HG03575 (cell line): ENCODE measurements around the gene TATDN3.
"Not testable (repeated sequence)": the region's sequence is repeated elsewhere in the genome, so short reads cannot be mapped to it uniquely, and the experiment has no call there.

Experiments
- ATAC-seq: cut with Tn5 transposase; IDR thresholded peaks from one replicate; pipeline ENCODE4 v1.9.1; 2021; ENCODE audit not compliant: unreplicated experiment, insufficient number of reproducible peaks, low FRiP score; ENCODE audit errors: extremely low read depth

TATDN3 gene

GRCh38 chr1:212773011-212773410 is 18.7 kb upstream of the TATDN3 start:
- ATAC-seq: no peak

GRCh38 chr1:212774584-212774983 is 17.1 kb upstream of the TATDN3 start:
- ATAC-seq: no peak

- no peak for ATAC-seq
Measured at GRCh38 chr1:212775241-212775640, 16.5 kb upstream of the TATDN3 start.

GRCh38 chr1:212777151-212777550 is 14.5 kb upstream of the TATDN3 start:
- ATAC-seq: no peak

- ATAC-seq: not testable (repeated sequence)
Measured at GRCh38 chr1:212779086-212779485, 12.6 kb upstream of the TATDN3 start.

- ATAC-seq: no peak
Measured at GRCh38 chr1:212780759-212781158, 10.9 kb upstream of the TATDN3 start.

GRCh38 chr1:212781225-212781624 is 10.5 kb upstream of the TATDN3 start:
- ATAC-seq: no peak

- ATAC-seq: no peak
Measured at GRCh38 chr1:212782422-212783154, 9.1 kb upstream of the TATDN3 start.

- no peak for ATAC-seq
Measured at GRCh38 chr1:212783976-212784375, 7.7 kb upstream of the TATDN3 start.

GRCh38 chr1:212785871-212786270 is 5.8 kb upstream of the TATDN3 start:
- no peak for ATAC-seq

- no peak for ATAC-seq
Measured at GRCh38 chr1:212791261-212791675, 426 bp upstream of the TATDN3 start.

GRCh38 chr1:212792396-212792908 is 758 bp downstream of the TATDN3 start:
- ATAC-seq: no peak

- peak; percentile 54 for ATAC-seq
Measured at GRCh38 chr1:212794561-212795014, 2.9 kb downstream of the TATDN3 start.

- no peak for ATAC-seq
Measured at GRCh38 chr1:212797681-212798080, 6.0 kb downstream of the TATDN3 start.

- ATAC-seq: no peak
Measured at GRCh38 chr1:212805767-212806166, 14.1 kb downstream of the TATDN3 start.

GRCh38 chr1:212814537-212815334 is 23.0 kb downstream of the TATDN3 start:
- no peak for ATAC-seq

GRCh38 chr1:212816567-212817278 is 25.0 kb downstream of the TATDN3 start:
- no peak for ATAC-seq

GRCh38 chr1:212819726-212820125 is 28.0 kb downstream of the TATDN3 start:
- ATAC-seq: no peak

GRCh38 chr1:212820969-212821368 is 29.3 kb downstream of the TATDN3 start:
- no peak for ATAC-seq
